GM21529 (cell line): ENCODE measurements around the gene SNX13.
"Not testable (repeated sequence)": the region's sequence is repeated elsewhere in the genome, so short reads cannot be mapped to it uniquely, and the experiment has no call there.

Experiments used
- ATAC-seq: cut with Tn5 transposase; IDR thresholded peaks from one replicate; pipeline ENCODE4 v1.9.1; 2021; ENCODE audit not compliant: unreplicated experiment

SNX13 gene

GRCh38 chr7:17852361-17852760, 87.9 kb downstream of the SNX13 start:
- ATAC-seq = no peak

DNA sequence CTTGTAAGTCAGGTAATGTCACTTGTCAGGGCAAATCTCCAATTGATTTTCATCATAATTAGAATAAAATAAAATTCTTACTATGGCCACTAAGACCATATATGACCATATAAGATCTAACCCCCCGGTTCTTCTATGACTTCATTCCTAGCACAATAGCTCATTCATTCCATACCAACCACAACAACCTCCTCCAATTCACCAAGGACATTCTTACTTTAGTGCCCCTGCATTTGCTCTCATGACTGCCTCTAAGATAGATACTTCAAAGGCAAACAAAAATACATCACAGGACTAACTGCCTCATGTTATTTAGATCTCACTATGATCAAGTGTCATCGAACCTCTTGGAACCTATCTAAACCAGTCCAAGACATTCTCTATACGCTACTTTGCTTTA, 90.8 kb downstream of the SNX13 start:
- no peak for ATAC-seq

DNA sequence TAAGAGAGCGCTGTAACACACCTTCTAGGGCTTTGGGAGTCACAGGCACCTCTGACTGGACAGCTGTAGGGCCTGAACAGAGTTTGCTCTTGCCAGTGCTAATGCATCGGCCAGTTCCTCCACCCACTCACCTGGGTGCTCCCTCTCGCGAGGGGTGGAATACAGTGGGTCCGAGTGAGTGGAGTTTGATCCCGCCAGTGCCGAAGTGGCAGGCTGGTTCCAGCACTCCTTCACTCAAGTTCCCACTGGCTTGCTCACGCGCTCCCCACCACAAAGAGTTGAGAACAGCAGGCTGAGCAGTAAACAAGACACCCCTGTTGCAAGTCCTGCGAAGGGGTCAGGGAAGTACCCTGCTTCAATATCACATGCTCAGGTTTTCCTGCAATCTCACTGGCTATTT, 91.8 kb downstream of the SNX13 start:
- no peak for ATAC-seq

DNA sequence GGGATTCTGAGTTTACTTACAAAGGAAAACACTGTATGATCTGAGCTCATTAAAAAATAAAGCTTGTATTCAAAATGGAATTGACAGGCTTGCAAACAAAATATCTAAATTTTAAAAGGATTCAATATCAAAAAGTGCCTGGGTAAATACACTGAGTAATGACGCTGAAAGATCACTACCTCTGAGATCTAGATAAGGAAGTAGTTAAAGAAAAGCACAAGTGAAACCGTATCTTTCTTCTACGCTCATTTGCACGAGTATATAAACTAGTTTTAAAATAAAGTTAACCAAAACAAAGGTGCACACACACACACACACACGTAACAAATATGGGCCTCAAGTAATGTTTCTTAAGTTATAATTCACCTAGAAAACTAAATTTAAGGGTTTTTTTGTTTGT, 93.4 kb downstream of the SNX13 start:
- no peak for ATAC-seq

DNA sequence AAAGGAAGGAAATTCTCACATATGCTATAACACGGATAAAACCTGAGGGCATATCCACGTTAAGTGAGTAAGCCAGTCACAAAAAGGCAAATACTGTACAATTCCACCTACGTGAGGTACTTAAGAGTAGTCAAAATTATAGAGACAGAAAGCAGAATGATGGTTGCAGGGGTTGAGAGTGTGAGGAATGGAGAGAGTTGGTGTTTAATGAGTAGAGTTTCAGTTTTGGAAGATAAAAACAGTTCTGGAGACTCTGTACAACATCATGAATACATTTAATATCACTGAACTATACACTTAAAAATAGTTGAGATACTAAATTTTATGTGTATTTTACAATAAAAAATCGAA, 95.1 kb downstream of the SNX13 start:
- no peak for ATAC-seq

DNA sequence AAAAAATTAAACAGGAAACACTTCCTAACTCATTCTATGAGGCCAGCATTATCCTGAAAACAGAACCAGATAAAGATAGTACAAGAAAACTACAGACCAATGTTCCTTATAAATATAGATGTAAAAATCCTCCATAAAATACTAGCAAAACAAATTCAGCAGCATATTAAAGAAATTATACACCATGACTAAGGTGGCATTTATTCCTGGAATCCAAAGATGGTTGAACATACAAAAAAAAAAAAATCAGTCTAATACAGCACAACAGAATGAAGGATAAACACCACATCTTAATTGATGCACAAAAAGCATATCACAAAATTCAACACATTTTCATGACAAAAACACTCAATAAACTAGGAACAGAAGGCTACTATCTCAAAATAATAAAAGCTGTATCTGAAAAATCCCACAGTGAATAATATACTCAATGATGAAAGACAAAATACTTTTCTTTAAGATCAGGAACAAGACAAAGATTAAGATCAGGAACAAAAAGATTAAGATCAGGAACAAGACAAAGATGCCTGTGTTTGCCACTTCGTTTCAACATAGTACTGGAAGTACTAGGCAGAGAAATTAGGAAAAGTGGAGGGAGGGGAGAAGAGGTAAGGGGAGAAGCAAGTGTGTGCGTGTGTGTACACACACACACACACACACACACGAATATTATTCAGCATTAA, 95.6 kb downstream of the SNX13 start:
- ATAC-seq = no peak

DNA sequence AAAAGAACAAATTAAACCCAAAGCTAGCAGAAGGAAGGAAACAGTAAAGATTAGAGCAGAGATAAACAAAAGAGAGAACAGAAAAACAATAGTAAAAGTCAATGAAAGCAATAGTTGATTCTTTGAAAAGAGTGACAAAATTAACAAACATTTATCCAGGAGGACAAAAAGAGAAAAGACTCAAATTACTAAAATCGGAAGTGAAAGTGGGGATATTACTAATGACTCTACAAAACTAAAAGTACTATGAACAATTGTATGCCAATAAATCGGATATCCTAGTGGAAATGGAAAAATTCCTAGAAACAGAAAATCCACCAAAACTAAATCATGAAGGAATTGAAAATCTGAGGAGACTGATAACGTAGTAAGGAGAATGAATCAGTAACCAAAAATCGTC, 96.3 kb downstream of the SNX13 start:
- ATAC-seq = no peak

- ATAC-seq = no peak
Observed at GRCh38 chr7:17843041-17843440, 97.3 kb downstream of the SNX13 start.

- no peak for ATAC-seq
Observed at GRCh38 chr7:17832820-17833355, 107.4 kb downstream of the SNX13 start.

DNA sequence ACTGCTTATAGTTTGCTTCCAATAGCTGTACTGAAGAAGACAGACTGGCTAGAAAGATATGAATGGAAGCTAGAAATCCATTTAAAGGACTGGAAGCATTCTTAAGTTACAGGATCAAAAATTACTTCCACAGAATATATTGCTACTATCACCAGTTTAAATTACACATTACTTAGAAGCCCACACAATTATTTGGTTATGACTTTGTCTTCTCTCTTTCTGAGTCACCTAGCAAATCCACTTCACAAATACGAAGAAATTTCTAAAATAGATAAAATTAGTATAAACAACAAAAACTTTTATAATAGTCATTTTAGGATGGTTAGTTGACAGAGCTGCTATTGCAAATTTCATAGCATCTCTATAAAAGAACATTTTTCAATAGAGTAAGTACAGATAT, 108.1 kb downstream of the SNX13 start:
- no peak for ATAC-seq

DNA sequence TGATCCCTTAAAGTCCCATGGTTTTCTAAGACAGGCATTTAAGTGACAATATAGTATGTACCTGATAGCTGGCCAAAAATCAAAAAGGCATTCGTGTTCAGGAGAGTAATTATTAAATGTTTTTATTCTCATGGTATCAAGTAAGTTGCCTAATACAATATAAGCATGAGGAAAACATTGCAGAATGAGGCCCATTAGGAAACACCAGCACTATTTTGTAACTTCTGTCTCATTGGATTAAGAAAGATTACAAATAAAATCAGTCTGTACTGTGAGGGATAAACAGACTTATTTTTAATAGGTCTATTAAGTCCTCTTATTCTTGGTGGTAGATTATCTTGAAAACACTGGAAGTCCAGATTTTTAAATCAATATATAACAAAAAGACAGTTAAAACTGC, 110.1 kb downstream of the SNX13 start:
- ATAC-seq = no peak

- ATAC-seq = no peak
Observed at GRCh38 chr7:17829001-17829400, 111.3 kb downstream of the SNX13 start.

GRCh38 chr7:17822547-17823173, 117.6 kb downstream of the SNX13 start:
- no peak for ATAC-seq

GRCh38 chr7:17816903-17817302, 123.4 kb downstream of the SNX13 start:
- ATAC-seq = no peak

DNA sequence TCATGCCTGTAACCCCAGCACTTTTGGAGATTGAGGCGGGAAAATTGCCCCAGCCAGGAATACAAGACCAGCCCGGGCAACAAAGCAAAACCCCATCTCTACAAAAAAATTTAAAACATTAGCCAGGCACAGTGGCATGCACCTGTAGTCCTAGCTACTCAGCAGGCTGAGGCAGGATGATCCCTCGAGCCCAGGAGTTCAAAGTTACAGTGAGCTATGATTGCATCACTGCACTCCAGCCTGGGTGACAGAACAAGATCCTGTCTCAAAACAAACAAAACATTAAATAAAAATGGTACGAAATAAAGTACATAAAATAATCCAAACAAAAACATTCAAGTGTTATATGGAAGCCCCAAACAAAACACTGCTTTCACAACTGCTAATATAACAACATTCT, 125.0 kb downstream of the SNX13 start:
- ATAC-seq = no peak

DNA sequence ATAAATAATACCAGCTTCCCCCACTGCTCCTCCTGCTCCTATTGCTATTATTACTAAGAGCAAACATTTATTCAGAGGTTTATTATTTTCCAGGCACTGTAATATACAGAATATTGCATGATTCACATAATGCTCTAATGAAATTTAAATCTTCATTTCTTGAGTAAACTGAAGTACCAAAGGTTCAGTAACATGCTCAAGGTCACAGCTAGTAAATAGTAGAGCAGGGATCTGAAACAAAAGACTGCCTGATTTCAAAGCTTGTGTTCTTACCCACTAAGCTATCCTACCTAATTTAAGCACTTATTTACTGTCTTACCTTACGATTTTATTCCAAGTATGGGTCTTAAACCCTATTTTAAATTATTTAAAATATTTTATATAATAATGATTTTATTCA, 126.2 kb downstream of the SNX13 start:
- no peak for ATAC-seq

- ATAC-seq = not testable (repeated sequence)
Observed at GRCh38 chr7:17809215-17809614, 131.1 kb downstream of the SNX13 start.

DNA sequence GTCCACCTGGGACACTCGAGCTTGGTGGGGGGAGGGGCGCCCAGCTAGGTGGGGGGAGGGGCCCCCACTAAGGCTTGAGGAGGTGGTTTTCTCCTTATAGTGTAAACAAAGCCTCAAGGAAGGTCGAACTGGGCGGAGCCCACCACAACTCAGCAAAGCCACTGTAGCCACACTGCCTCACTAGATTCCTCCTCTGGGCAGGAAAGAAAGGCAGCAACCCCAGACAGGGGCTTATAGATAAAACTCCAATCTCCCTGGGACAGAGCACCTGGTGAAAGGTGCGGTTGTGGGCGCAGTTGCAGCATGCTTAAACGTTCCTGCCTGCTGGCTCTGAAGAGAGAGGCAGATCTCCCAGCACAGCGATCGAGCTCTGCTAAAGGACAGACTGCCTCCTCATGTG, 133.1 kb downstream of the SNX13 start:
- no peak for ATAC-seq

GRCh38 chr7:17806631-17807030, 133.7 kb downstream of the SNX13 start:
- no peak for ATAC-seq

DNA sequence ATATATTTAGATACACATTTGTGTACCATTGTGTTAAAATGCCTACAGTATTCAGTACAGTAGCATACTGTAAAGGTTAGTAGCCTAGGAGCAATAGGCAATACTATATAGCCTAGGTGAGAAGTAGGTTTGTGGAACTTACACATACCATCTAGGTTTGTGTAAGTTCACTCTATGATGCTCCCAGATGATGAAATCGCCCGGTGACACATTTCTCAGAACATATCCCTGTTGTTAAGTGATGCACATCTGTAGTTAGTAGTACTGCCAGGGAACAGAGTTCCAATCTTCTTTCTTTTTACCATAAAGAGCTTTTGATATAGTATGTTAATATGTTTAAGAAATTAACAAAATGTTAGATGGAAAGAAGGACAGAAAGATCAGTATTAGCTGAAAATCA, 138.2 kb downstream of the SNX13 start:
- ATAC-seq = no peak

- no peak for ATAC-seq
Observed at GRCh38 chr7:17792075-17792936, 148.0 kb downstream of the SNX13 start.

DNA sequence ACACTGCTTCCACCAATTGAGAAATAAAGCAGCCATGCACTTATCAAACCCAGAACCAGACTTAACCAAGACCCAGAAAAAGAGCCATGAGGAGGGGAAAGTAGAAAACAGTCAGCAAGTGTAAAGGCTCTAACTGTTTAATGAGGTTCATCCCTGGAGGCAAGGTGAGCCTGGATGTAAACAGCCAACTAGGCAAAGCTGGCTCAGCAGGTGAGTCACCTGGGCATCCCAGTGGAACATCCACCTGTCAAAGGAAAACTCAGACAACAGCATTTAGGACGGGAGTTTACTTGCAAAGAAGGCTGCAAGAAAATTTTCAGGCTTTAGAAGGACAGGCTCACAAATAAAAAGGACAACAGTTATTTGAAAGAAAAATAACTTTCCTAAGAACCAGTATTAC, 153.0 kb downstream of the SNX13 start:
- ATAC-seq = no peak
